ENCODE measurements around the gene RIMBP2.
"Not testable (repeated sequence)": the region's sequence is repeated elsewhere in the genome, so short reads cannot be mapped to it uniquely, and the experiment has no call there.

The RIMBP2 gene

GRCh38 chr12:130705178-130705822, 10.8 kb downstream of the RIMBP2 start:
- DNase-seq (ENCODE audit: low spot score), result no peak

GRCh38 chr12:130704606-130705005, 11.5 kb downstream of the RIMBP2 start:
- no peak for DNase-seq (ENCODE audit: low spot score)

DNA sequence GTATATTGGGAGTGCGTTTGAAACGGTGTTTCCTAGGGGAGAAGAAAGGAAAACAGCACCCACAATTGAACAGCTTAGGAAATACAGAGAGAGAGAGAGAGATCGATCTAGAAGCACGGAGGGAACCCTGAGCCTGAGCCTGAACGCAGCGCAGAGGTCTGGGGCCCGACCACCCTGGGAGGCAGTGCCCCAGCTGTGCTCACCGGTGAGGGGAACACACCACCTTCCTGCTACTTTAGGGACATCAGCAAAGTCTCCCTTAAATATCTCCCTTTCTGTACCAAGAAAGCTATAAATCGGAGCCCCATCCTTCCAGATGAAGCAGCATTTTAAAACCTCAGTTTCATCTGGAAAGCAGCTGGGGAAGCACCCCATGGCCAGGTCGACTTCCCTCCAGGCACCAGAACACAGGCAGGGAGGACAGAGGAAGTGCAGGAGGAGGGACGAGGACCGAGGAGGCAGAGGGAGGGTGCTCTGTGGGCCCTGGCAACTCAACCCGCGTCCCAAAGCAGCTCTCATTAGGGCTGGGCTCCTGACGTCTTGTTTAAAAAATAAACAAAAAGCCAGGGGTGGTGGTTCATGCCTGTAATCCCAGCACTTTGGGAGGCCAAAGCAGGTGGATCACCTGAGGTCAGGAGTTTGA, 12.2 kb downstream of the RIMBP2 start:
- DNase-seq (ENCODE audit: low spot score), result no peak

DNA sequence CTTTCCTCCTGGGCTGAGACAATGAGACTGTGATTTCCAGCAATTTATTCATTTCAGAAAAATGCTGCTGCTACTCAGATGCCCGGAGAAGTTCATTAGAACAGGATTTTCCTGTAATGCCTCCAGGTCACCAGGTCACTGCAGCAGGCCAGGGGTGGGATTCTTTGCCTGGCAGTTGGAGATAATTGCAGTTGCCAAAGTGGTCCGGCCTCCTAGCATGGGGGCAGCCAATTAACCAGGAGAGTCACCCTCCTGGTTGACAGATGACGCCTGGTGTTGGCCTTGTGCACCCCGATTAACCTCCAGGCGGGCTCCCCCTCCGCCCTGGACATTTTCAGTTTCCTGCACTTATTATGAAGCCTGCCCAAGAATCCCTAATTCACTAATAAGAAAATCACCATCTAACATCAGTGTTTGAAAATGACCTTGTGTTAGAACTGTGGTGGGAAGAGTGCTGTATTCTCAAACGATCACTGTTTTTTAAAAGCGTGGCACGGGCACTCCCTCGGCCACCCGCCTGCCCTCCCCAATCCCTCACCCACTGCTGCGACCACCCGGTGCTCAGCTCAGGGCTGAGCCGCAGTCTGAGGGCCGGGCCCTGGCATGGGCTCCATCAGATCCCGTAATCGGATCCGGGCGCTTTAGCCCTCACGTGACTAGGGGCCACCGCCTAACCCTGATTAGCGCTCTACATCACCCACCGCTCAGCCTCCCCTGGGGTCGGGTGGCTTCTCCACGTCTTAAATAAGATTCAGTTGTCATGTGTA, 12.9 kb downstream of the RIMBP2 start:
- no peak for DNase-seq (ENCODE audit: low spot score)

DNA sequence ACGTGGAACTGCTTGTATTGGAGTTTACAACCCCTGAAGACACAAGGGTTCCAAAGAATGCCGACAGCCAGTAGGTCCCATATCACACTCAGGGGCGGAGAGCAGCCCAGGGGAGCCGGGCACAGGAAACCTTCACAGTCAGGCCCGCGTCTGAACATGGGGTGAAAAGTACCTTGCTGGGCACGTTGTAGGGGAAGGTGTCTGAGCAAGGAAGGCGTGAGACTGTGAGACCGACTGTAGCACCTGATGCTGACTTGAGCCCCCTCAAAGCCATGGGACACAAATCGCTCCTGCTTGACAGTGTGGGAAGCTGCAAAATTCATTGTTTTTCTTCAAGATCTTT, 14.7 kb downstream of the RIMBP2 start:
- no peak for DNase-seq (ENCODE audit: low spot score)

DNA sequence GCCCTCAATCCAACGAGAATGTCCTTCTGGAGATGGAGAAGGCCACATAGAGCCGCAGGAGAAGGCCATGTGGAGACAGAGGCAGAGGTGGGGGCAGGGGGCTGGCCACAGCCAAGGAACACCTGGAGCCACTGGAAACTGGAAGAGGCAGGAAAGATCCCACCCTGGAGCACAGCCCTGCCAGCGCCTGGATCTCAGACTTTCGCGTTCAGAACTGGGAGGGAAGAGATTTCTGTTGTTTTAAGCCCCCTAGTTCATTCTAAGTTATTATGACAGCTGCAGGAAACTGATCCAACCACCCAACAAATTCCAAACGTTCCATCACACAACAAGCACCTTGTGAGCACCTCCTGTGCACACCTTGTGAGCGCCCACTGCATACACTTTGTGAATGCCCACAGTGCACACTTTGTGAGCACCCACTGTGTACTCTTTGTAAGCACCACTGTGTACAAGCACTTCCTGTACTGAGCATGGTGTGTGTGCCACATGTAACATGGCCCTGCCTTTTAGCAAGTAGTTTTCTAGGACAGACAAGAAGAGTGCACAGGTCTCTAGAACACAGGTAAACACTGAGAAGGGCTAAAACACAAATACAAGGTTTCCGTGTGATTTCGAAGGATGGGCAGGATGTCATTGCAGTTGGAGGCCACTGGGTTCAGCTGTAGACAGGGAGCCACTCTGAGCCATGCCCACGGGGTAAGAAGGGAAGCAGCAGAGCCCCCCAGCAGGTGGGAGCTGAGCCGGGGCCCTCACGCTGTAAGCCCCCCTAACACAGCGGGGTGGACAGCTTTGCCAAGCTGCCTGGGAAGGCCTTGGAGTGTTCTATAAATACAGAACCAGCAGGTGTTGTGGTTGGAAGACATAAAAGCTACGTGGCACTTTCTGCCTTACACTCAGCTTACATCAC, 15.4 kb downstream of the RIMBP2 start:
- no peak for DNase-seq (ENCODE audit: low spot score)

DNA sequence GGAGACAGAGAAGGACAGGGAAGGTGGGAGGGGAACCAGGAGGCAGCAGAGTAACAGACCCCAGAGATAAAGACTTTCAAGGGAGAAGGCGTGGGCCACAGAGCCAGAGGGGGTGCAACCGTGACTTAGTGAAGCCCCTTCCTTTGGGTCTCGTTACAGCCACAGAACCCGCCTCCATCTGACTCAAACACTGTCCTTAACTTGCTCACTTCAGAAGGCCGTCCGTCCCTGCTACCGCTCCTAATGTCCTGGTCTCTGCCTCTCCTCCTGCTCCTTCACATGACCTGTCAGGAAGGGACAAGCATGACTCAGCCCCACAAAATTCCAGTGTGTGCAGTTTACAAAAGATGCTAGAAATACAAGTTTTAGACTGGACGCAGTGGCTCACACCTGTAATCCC, 18.0 kb downstream of the RIMBP2 start:
- no peak for DNase-seq (ENCODE audit: low spot score)

DNA sequence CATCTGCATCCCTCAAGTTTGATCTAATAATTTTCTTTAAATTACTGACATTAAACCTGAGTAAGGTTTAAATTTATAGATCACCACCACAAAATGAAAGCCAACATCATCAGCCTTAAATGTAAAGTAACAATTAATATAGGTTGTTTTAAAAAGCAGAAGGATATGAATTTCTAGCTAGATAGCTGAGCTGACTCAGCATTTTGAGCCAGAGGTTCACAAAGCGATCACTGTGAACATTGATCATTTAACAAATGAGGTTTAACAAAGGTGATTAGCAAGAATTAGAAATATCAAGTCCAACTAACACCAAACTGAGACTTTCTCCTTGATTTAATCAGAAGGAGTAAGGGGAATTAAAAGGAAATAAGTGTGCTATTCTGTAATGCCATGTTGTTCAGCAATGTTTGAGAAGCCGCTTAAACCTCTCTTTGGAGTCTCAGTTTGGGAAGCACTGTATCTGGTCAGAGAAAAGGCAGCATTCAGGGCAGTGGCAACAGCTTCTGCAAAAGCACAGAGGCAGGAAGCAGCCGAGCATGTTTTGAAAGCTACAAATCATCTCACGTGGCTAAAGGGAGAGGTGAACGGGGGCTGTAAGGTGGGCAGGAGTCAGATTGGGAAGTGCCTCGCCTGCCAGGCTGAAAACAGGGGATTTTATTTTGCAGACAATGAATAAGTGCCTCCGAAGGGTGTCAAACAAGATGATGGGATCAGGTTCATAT, 19.6 kb downstream of the RIMBP2 start:
- DNase-seq (ENCODE audit: low spot score), result no peak

DNA sequence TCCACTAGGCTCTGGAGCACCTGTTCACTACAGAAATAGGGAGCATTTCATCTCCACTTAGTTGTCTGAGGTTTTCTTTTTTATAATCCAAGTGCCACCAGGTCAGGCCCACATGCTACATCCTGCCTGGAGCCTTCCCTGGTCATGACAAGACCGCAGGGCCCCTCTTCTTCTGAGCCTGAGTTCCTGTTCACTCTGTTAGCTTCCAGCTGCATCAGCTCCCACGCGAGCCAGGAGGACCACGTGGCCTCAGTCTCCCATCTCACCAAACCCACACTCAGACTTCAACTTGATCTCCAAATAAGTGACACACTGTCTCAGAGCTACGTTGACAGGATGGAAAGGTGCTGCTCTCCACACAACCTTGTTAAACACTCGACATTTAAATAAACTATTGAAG, 21.0 kb downstream of the RIMBP2 start:
- DNase-seq (ENCODE audit: low spot score), result no peak

GRCh38 chr12:130689408-130690405, 26.4 kb downstream of the RIMBP2 start:
- no peak for DNase-seq (ENCODE audit: low spot score)

- not testable (repeated sequence) for DNase-seq (ENCODE audit: low spot score)
Measured at GRCh38 chr12:130688999-130689398, 27.1 kb downstream of the RIMBP2 start.

DNA sequence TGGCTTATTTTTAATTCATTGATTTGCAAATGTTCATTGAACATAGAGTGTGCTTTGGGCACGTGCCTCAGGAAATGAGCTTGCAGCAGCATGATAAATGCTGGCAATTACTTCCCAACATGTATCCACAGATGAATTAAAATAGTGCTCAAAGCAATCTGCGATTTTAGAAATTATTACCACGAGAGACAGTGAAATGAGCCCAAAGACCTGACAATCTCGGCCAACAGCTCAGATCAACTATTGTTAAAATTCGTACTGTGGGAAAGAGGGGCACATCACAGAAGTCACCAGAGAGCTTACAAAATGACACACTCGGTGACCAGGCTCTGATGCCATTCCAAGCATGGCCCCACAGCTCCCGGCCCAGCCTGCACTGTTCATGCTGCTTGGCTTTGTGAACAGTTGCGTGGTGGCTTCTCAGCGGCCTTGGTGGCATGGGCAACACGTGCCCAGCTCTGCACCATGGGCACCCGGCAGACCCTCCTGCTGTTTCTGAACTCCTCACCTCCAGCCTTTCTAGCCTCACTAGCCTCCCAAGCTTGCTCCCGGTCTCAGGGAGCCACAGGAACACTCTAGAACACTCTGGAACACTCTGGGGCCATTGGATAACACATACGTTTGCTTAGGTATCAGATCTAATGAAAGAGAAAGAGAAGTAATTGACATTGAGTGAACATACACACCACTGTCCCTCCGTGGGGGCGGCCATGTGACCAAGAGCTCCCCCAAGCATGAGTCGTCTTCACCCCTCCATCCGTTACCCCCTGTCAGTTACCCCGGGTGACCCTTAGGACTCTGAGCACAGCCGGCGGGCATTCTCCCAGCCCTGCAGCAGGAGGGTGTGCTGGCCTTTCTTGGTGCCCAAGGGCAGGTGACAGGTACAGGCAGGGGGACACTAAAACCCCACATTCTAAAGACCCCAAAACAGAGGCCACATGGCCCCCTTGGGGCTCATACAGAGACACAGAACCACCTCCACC, 28.0 kb downstream of the RIMBP2 start:
- no peak for DNase-seq (ENCODE audit: low spot score)

- no peak for DNase-seq (ENCODE audit: low spot score)
Measured at GRCh38 chr12:130687190-130687589, 28.9 kb downstream of the RIMBP2 start.

GRCh38 chr12:130686511-130686991, 29.5 kb downstream of the RIMBP2 start:
- no peak for DNase-seq (ENCODE audit: low spot score)

- no peak for DNase-seq (ENCODE audit: low spot score)
Measured at GRCh38 chr12:130685850-130686249, 30.2 kb downstream of the RIMBP2 start.

DNA sequence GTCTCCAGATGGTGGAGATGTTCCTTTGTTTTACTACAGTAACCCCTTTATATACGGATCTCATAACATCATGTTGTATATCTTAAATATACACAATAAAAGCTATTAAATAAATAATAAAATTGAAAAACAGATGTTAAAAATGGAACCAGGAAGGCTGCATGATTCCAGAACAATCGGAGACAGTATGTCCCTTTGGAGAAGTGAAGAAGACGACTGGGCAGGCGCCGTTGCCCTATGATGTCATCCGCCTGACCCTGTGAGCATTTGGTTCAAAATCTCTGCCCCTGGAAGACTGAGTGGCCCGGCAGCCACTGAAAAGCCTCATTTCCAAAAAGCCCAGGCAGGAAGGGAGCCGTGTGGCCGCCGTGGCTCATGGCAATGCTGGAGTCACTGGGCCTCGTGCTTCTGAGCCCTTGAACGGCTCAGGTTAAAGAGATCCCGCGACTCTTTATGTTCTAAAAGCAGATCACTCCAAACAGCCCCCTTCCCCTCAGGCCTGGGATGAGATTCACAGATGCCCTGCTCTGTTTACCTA, 30.8 kb downstream of the RIMBP2 start:
- DNase-seq (ENCODE audit: low spot score), result no peak

GRCh38 chr12:130683811-130684210, 32.3 kb downstream of the RIMBP2 start:
- no peak for DNase-seq (ENCODE audit: low spot score)

DNA sequence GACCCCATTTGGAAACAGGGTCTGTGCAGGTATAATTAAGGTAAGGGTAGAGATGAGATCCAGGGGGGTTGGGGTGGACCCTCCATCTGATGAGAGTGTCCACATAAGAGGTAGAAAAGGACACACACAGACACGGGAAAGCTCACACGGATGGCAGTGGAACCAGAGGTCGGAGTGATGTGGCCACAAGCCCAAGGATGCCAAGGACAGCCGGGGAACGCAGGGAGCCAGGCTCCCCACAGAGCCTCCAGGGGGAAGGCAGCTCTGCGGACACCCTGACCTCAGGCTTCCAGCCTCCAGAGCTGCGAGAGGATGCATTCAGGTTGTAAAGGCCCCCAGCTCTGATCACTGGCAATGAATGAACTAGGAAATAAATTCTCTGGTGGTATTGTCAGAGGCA, 33.0 kb downstream of the RIMBP2 start:
- no peak for DNase-seq (ENCODE audit: low spot score)
